ENCODE measurements around the gene NUP210.

DNA sequence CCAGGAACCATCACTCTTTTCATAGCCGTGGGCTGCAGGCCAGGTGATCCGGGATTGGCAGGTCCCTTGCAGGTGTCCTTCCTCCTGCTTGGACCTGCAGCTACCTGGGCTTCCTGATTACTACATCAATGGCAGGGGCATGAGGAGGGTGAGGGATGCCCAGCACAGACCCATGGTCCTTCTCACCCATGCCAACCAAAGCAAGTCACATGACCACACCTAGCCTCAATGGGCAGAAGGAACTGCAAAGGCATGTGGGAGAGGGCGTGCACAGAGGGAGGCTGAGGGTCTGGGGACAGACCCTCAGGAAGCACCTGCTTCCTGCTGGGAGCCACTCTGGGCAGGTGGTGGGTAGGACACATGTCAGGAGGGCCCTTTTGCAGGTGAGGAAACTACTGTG, 105.2 kb downstream of the NUP210 start:
- TF ChIP-seq SIN3A (IDR thresholded peaks at IDR 0.05; ENCODE audit: borderline replicate concordance, insufficient read depth, low read length) (no peak), FOXP2 (optimal IDR thresholded peaks at IDR 0.05; ENCODE audit: borderline replicate concordance, extremely low read depth, extremely low read length, insufficient read depth) (no peak)
- TF ChIP-seq, protein P1, sequence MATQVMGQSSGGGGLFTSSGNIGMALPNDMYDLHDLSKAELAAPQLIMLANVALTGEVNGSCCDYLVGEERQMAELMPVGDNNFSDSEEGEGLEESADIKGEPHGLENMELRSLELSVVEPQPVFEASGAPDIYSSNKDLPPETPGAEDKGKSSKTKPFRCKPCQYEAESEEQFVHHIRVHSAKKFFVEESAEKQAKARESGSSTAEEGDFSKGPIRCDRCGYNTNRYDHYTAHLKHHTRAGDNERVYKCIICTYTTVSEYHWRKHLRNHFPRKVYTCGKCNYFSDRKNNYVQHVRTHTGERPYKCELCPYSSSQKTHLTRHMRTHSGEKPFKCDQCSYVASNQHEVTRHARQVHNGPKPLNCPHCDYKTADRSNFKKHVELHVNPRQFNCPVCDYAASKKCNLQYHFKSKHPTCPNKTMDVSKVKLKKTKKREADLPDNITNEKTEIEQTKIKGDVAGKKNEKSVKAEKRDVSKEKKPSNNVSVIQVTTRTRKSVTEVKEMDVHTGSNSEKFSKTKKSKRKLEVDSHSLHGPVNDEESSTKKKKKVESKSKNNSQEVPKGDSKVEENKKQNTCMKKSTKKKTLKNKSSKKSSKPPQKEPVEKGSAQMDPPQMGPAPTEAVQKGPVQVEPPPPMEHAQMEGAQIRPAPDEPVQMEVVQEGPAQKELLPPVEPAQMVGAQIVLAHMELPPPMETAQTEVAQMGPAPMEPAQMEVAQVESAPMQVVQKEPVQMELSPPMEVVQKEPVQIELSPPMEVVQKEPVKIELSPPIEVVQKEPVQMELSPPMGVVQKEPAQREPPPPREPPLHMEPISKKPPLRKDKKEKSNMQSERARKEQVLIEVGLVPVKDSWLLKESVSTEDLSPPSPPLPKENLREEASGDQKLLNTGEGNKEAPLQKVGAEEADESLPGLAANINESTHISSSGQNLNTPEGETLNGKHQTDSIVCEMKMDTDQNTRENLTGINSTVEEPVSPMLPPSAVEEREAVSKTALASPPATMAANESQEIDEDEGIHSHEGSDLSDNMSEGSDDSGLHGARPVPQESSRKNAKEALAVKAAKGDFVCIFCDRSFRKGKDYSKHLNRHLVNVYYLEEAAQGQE (IDR thresholded peaks at IDR 0.05; ENCODE audit: insufficient read depth in 1 of 2, low read depth in 2 of 2, low read length in 2 of 2): no peak

Data from PFSK-1 (cell line).